MM.1S (cell line): Measurements from ENCODE around the gene MS4A4A.

Source experiments
- DNase-seq: peaks from one replicate; pipeline ENCODE4 v3.0.0-alpha.2; 2015
- H2AFZ ChIP-seq: fragments of 300-600 bp; sonication (generic); 2 replicates; pipeline ENCODE4 v1.6.0; 2016; ENCODE audit warnings: antibody characterized with exemption, low read length
- H3F3A ChIP-seq: fragments of 300-600 bp; sonication (generic); 2 replicates; pipeline ENCODE4 v1.6.1; 2016; ENCODE audit warnings: mild to moderate bottlenecking, antibody characterized with exemption, low read length, moderate library complexity, mixed read lengths; ENCODE audit not compliant: insufficient read depth
- H3K27ac ChIP-seq: fragments of 300-600 bp; sonication (generic); 2 replicates; pipeline ENCODE4 v1.5.1; 2016; ENCODE audit warnings: mild to moderate bottlenecking, low read length
- H3K27me3 ChIP-seq: fragments of 300-600 bp; sonication (generic); replicated peaks from 2 replicates; pipeline ENCODE4 v1.6.0; 2016; ENCODE audit warnings: low read length; ENCODE audit not compliant: insufficient read depth
- H3K36me3 ChIP-seq: fragments of 300-600 bp; sonication (generic); replicated peaks from 2 replicates; pipeline ENCODE4 v1.6.1; 2016; ENCODE audit warnings: mild to moderate bottlenecking, low read length, mixed read lengths; ENCODE audit not compliant: insufficient read depth
- H3K4me1 ChIP-seq: fragments of 300-600 bp; sonication (generic); 2 replicates; pipeline ENCODE4 v1.6.1; 2016; ENCODE audit warnings: low read length, mixed read lengths
- H3K4me2 ChIP-seq: fragments of 300-600 bp; sonication (generic); 2 replicates; pipeline ENCODE4 v1.6.0; 2016; ENCODE audit warnings: low read depth, low read length
- H3K4me3 ChIP-seq: fragments of 300-600 bp; sonication (generic); 2 replicates; pipeline ENCODE4 v1.5.1; 2016; ENCODE audit warnings: low read length, mixed read lengths
- H3K79me2 ChIP-seq: fragments of 300-600 bp; sonication (generic); 2 replicates; pipeline ENCODE4 v1.6.1; 2016; ENCODE audit warnings: mixed run types, low read length, mixed read lengths
- H3K9ac ChIP-seq: fragments of 300-600 bp; sonication (generic); 2 replicates; pipeline ENCODE4 v1.6.1; 2016; ENCODE audit warnings: low read length, mixed read lengths
- H3K9me2 ChIP-seq: fragments of 300-600 bp; sonication (generic); replicated peaks from 2 replicates; pipeline ENCODE4 v1.6.1; 2016; ENCODE audit warnings: mild to moderate bottlenecking, low read length, mixed read lengths; ENCODE audit not compliant: insufficient read depth
- H3K9me3 ChIP-seq: fragments of 300-600 bp; sonication (generic); replicated peaks from 2 replicates; pipeline ENCODE4 v1.6.1; 2016; ENCODE audit warnings: mild to moderate bottlenecking, low read length, mixed read lengths; ENCODE audit not compliant: insufficient read depth
- H4K20me1 ChIP-seq: fragments of 300-600 bp; sonication (generic); 2 replicates; pipeline ENCODE4 v1.6.1; 2016; ENCODE audit warnings: mild to moderate bottlenecking, low read length, moderate library complexity, mixed read lengths; ENCODE audit not compliant: insufficient read depth
- EZH2 ChIP-seq: fragments of 300-600 bp; sonication (generic); optimal IDR thresholded peaks from 2 replicates; pipeline ENCODE3; 2017; ENCODE audit warnings: low read depth, mild to moderate bottlenecking, antibody characterized with exemption, low read length, mixed read lengths
- EZH2phosphoT487 ChIP-seq: fragments of 300-600 bp; sonication (generic); IDR thresholded peaks from 2 replicates; pipeline ENCODE4 v1.6.1; 2018; ENCODE audit warnings: antibody characterized with exemption, low read length
- TF ChIP-seq, protein P1 (sequence below): fragments of 300-600 bp; sonication (generic); IDR thresholded peaks from 2 replicates; pipeline ENCODE4 v1.5.1; 2016; ENCODE audit warnings: antibody characterized with exemption, low read length, mixed read lengths

MS4A4A gene

DNA sequence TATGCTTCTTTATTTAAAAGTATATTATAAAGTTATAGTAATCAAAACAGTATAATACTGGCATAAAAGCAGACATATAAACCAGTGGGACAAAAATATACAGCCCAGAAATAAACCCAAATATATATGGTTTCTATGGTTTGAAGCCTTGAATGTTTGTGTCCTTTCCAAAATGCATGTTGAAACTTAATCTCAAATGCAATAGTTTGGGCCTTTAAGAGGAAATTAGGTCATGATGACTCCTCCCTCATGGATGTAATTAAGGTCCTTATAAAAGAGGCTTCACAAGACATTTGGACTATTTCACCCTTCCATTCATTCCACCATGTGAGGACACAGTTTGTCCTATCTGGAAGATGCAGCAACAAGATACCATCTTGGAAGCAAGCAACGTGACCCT lies 46.5 kb downstream of the MS4A4A start, which contains the start of gene MS4A6E:
Gene MS4A6E, plus strand, starts transcription at position 301 of the 400 bp plus-strand sequence. CDS start 7,641 bp downstream, outside the sequence.
- TF ChIP-seq, protein P1, sequence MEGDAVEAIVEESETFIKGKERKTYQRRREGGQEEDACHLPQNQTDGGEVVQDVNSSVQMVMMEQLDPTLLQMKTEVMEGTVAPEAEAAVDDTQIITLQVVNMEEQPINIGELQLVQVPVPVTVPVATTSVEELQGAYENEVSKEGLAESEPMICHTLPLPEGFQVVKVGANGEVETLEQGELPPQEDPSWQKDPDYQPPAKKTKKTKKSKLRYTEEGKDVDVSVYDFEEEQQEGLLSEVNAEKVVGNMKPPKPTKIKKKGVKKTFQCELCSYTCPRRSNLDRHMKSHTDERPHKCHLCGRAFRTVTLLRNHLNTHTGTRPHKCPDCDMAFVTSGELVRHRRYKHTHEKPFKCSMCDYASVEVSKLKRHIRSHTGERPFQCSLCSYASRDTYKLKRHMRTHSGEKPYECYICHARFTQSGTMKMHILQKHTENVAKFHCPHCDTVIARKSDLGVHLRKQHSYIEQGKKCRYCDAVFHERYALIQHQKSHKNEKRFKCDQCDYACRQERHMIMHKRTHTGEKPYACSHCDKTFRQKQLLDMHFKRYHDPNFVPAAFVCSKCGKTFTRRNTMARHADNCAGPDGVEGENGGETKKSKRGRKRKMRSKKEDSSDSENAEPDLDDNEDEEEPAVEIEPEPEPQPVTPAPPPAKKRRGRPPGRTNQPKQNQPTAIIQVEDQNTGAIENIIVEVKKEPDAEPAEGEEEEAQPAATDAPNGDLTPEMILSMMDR: no peak
- TF ChIP-seq EZH2phosphoT487 (no peak), EZH2 (no peak)
- no peaks in the 10 kb centered on the region for H3K27me3 ChIP-seq
- H3K79me2 ChIP-seq: no peaks in the 10 kb centered on the region
- H3F3A ChIP-seq: no peaks in the 10 kb centered on the region
- H4K20me1 ChIP-seq: no peaks in the 10 kb centered on the region
- H2AFZ ChIP-seq: no peak within 1 kb of the TSS
- H3K36me3 ChIP-seq: no peaks in the 10 kb centered on the region
- H3K4me2 ChIP-seq: no peak within 1 kb of the TSS
- H3K4me1 ChIP-seq: no peaks in the 10 kb centered on the region
- H3K9ac ChIP-seq: no peak within 1 kb of the TSS
- H3K9me3 ChIP-seq: no peaks in the 10 kb centered on the region
- no peak for DNase-seq
- no peak within 1 kb of the TSS for H3K4me3 ChIP-seq
- H3K27ac ChIP-seq: no peak within 1 kb of the TSS
- no peaks in the 10 kb centered on the region for H3K9me2 ChIP-seq

- Histone ChIP-seq H4K20me1 (no peaks in the 10 kb centered on the region), H3K9me2 (no peaks in the 10 kb centered on the region), H3K27ac (no peak overlapping the region), H3K4me2 (no peak overlapping the region), H3K79me2 (no peaks in the 10 kb centered on the region), H3K9me3 (no peaks in the 10 kb centered on the region), H3K9ac (no peak overlapping the region), H3K4me3 (no peak overlapping the region), H3F3A (no peaks in the 10 kb centered on the region), H3K36me3 (no peaks in the 10 kb centered on the region), H2AFZ (no peak overlapping the region), H3K27me3 (no peaks in the 10 kb centered on the region), H3K4me1 (no peaks in the 10 kb centered on the region)
- TF ChIP-seq EZH2 (no peak), EZH2phosphoT487 (no peak)
- TF ChIP-seq, protein P1: no peak
- DNase-seq: no peak
Measured at GRCh38 chr11:60328460-60328859, 48.0 kb downstream of the MS4A4A start.

DNA sequence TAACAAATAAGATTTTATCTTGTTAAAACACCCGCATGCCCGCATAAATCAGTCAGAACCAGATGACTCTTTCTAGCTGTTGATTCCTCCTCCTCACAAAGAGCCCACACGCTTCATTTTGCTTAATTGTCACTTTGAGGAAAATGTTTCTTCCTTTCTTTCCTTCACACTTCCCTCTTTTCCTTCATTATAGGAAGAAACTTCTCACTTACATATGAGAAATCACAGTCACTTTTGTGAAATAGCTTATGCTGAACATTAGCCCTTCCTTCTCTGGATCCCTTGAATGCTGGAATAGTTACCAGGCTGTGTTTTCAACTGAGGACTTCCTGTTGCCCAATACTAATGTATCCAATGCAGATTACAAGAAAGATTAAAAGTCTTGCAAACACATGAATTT lies 52.4 kb downstream of the MS4A4A start:
- H3K79me2 ChIP-seq: no peaks in the 10 kb centered on the region
- no peaks in the 10 kb centered on the region for H3K36me3 ChIP-seq
- H3K4me3 ChIP-seq: no peak overlapping the region
- H3K27ac ChIP-seq: no peak overlapping the region
- H3K9me2 ChIP-seq: no peaks in the 10 kb centered on the region
- H3K4me2 ChIP-seq: no peak overlapping the region
- H2AFZ ChIP-seq: no peak overlapping the region
- H3K9me3 ChIP-seq: no peaks in the 10 kb centered on the region
- no peak for DNase-seq
- H3K4me1 ChIP-seq: no peaks in the 10 kb centered on the region
- H3K9ac ChIP-seq: no peak overlapping the region
- no peaks in the 10 kb centered on the region for H4K20me1 ChIP-seq
- H3F3A ChIP-seq: no peaks in the 10 kb centered on the region
- TF ChIP-seq EZH2phosphoT487: no peak
- no peak for TF ChIP-seq EZH2
- TF ChIP-seq, protein P1: no peak
- H3K27me3 ChIP-seq: no peaks in the 10 kb centered on the region
